Keratinocyte (primary cell): ENCODE measurements around the gene TDRD6. TPM values are rescaled to one million over a fixed set of nuclear protein-coding genes. Genes with fewer than 3 reads are reported as not detected.

Experiments
- DNase-seq: peaks from one replicate; pipeline ENCODE4 v3.0.0-alpha.2; 2011; ENCODE audit warnings: low read depth, missing footprints, low spot score
- FAIRE-seq: peaks from 2 replicates; lab custom pipeline; 2011; peaks lifted over from hg19 to GRCh38; lab: Jason Lieb, UNC
- H2AFZ ChIP-seq: 2 replicates; pipeline ENCODE4 v1.6.0; 2012; ENCODE audit warnings: low read length, control low read depth, inconsistent platforms; ENCODE audit not compliant: control insufficient read depth
- H3K27ac ChIP-seq: 2 replicates; pipeline ENCODE4 v1.5.1; 2011; ENCODE audit warnings: low read length; ENCODE audit not compliant: control insufficient read depth, insufficient read depth
- H3K27me3 ChIP-seq: 3 replicates; pipeline ENCODE4 v1.6.0; 2011; ENCODE audit warnings: low read length; ENCODE audit not compliant: control insufficient read depth, insufficient read depth; ENCODE audit errors: extremely low read depth
- H3K36me3 ChIP-seq, 2 experiments: 2 replicates in 1 of 2; 3 replicates in 1 of 2; pipeline ENCODE4 v1.5.1; 2011; ENCODE audit warnings: low read length in 2 of 2, mild to moderate bottlenecking in 1 of 2; ENCODE audit not compliant: control insufficient read depth in 2 of 2, insufficient read depth in 2 of 2; ENCODE audit errors: extremely low read depth in 1 of 2
- H3K4me1 ChIP-seq: 3 replicates; pipeline ENCODE4 v1.5.1; 2011; ENCODE audit warnings: low read length; ENCODE audit not compliant: control insufficient read depth, insufficient read depth; ENCODE audit errors: extremely low read depth
- H3K4me2 ChIP-seq: 3 replicates; pipeline ENCODE4 v1.6.0; 2011; ENCODE audit warnings: low read depth, low read length; ENCODE audit not compliant: control insufficient read depth, insufficient read depth; ENCODE audit errors: extremely low read depth
- H3K4me3 ChIP-seq, 3 experiments: fragments of 200-600 bp in 1 of 3; sonication (generic) in 1 of 3; 2 replicates in 2 of 3; 3 replicates in 1 of 3; pipeline ENCODE4 v1.5.1; 2011 to 2016; ENCODE audit warnings: low read length in 3 of 3, mild to moderate bottlenecking in 3 of 3, control low read depth in 2 of 3, inconsistent platforms in 1 of 3, low read depth in 1 of 3, mixed read lengths in 1 of 3, mixed run types in 1 of 3, moderate library complexity in 1 of 3; ENCODE audit not compliant: control insufficient read depth in 2 of 3, insufficient read depth in 2 of 3; ENCODE audit errors: extremely low read depth in 1 of 3
- H3K79me2 ChIP-seq: 2 replicates; pipeline ENCODE4 v1.6.0; 2012; ENCODE audit warnings: low read length; ENCODE audit not compliant: control insufficient read depth, insufficient read depth
- H3K9ac ChIP-seq: 3 replicates; pipeline ENCODE4 v1.6.0; 2011; ENCODE audit warnings: low read length; ENCODE audit not compliant: control insufficient read depth, insufficient read depth; ENCODE audit errors: extremely low read depth
- H3K9me1 ChIP-seq: 3 replicates; pipeline ENCODE4 v1.6.0; 2011; ENCODE audit warnings: low read length; ENCODE audit not compliant: control insufficient read depth, insufficient read depth; ENCODE audit errors: extremely low read depth
- H3K9me3 ChIP-seq: 2 replicates; pipeline ENCODE4 v1.5.1; 2012; ENCODE audit warnings: low read depth, low read length; ENCODE audit not compliant: control insufficient read depth
- H4K20me1 ChIP-seq: 3 replicates; pipeline ENCODE4 v1.6.0; 2011; ENCODE audit warnings: low read length; ENCODE audit not compliant: control insufficient read depth, insufficient read depth; ENCODE audit errors: extremely low read depth
- CTCF ChIP-seq, 3 experiments: IDR thresholded peaks in 1 of 3; conservative IDR thresholded peaks in 1 of 3; optimal IDR thresholded peaks in 1 of 3; 2 replicates in 2 of 3; 3 replicates in 1 of 3; pipeline versions ENCODE3 to v1.5.1; 2011; ENCODE audit warnings: low read length in 3 of 3, mild to moderate bottlenecking in 3 of 3, moderate library complexity in 2 of 3, control low read depth in 1 of 3, inconsistent platforms in 1 of 3; ENCODE audit not compliant: insufficient read depth in 2 of 3; ENCODE audit errors: extremely low read depth in 1 of 3
- EZH2 ChIP-seq: IDR thresholded peaks from one replicate; pipeline ENCODE4 v1.6.1; 2012; ENCODE audit warnings: inconsistent platforms, mild to moderate bottlenecking, low read length, moderate library complexity
- dilution Hi-C: fragments of 300-500 bp; cut with MboI; formaldehyde crosslinking; loops from one replicate; pipeline ENCODE4 v1.7.0; 2020; ENCODE audit warnings: low sequenced_read_pairs; ENCODE audit not compliant: extremely low pct_ligation_motif_present
- polyA minus RNA-seq, 3 experiments: library from RNA; depleted of rRNA, polyadenylated mRNA; stranded (reverse); fragments of >200 nt; gene quantifications; 1 replicate in 1 of 3; 2 replicates in 1 of 3; 3 replicates in 1 of 3; pipeline ENCODE4 v1.2.3, GENCODE V29; 2011
- polyA plus RNA-seq, 5 experiments: library from polyadenylated mRNA; depleted of rRNA in 3 of 5; stranded (reverse) in 3 of 5; stranded (forward) in 1 of 5; unstranded in 1 of 5; fragments of >200 nt; gene quantifications; 1 replicate in 1 of 5; 2 replicates in 3 of 5; 3 replicates in 1 of 5; pipeline versions ENCODE4 v1.2.1 to v1.2.3, GENCODE V29; 2011 to 2012; ENCODE audit warnings: missing spikeins in 2 of 5, low read depth in 1 of 5, low replicate concordance in 1 of 5

The TDRD6 gene
- 0.01 to 0.25 TPM (median 0.23 TPM) in 3 replicates for polyA plus RNA-seq
- polyA plus RNA-seq (2011; ENCODE audit: low read depth) = 2.6 TPM
- polyA plus RNA-seq (2011; cell fraction: cytosol; rRNA removed) = 0.01 and 0.02 TPM in 2 replicates
- polyA plus RNA-seq (2011; cell fraction: nucleus; rRNA removed) = 0.75 and 1.1 TPM in 2 replicates
- polyA plus RNA-seq (2012; ENCODE audit: low replicate concordance) = 0.22 and 0.32 TPM in 2 replicates
- 0.16 TPM in 2 of 3 replicates, not detected in the other for polyA minus RNA-seq
- polyA minus RNA-seq (2011; cell fraction: cytosol; rRNA and poly(A)+ RNA removed) = not detected
- 0.62 and 0.63 TPM in 2 replicates for polyA minus RNA-seq (2011; cell fraction: nucleus; rRNA and poly(A)+ RNA removed)

- no peak for DNase-seq
- FAIRE-seq = no peak
- Histone ChIP-seq H3K36me3 (no peaks in the 10 kb centered on the region), H3K9ac (no peak within 1 kb of the TSS), H3K79me2 (no peaks in the 10 kb centered on the region), H2AFZ (no peak within 1 kb of the TSS), H3K4me2 (no peak within 1 kb of the TSS), H3K27me3 (no peaks in the 10 kb centered on the region), H3K9me3 (no peaks in the 10 kb centered on the region), H3K9me1 (no peaks in the 10 kb centered on the region), H4K20me1 (no peaks in the 10 kb centered on the region), H3K27ac (no peak within 1 kb of the TSS), H3K4me1 (peaks cover 5% of the 10 kb centered on the region), H3K4me3 (no peak within 1 kb of the TSS)
- TF ChIP-seq CTCF (optimal IDR thresholded peaks at IDR 0.05 in 1 of 3, IDR thresholded peaks at IDR 0.05 in 1 of 3, conservative IDR thresholded peaks at IDR 0.05 in 1 of 3; ENCODE audit: extremely low read depth in 1 of 3, insufficient read depth in 2 of 3, low read length in 3 of 3) (no peak), EZH2 (no peak)
- dilution Hi-C loops = no loop called here
These were observed at the start of gene TDRD6 for GRCh38 chr6:46687619-46688097. Gene TDRD6 (plus strand): TSS chr6:46687885. CDS start chr6:46688129, 244 bp downstream.

GRCh38 chr6:46637933-46638332 is 49.8 kb upstream of the TDRD6 start:
- Histone ChIP-seq H3K4me3 (no peak overlapping the region), H3K4me2 (peak overlapping the region; percentile 48), H3K9me3 (no peaks in the 10 kb centered on the region), H3K27me3 (no peaks in the 10 kb centered on the region), H3K79me2 (no peaks in the 10 kb centered on the region), H3K9me1 (no peaks in the 10 kb centered on the region), H3K4me1 (peaks cover 26% of the 10 kb centered on the region), H3K9ac (no peak overlapping the region), H4K20me1 (no peaks in the 10 kb centered on the region), H2AFZ (no peak overlapping the region), H3K36me3 (no peaks in the 10 kb centered on the region), H3K27ac (peak overlapping the region; percentile 81)
- dilution Hi-C loops = no loop called here
- DNase-seq (no peak), FAIRE-seq (no peak)
- TF ChIP-seq CTCF (optimal IDR thresholded peaks at IDR 0.05 in 1 of 3, IDR thresholded peaks at IDR 0.05 in 1 of 3, conservative IDR thresholded peaks at IDR 0.05 in 1 of 3; ENCODE audit: extremely low read depth in 1 of 3, insufficient read depth in 2 of 3, low read length in 3 of 3) (no peak), EZH2 (no peak)
